GM11168 (cell line): ENCODE measurements around the gene MYO10.
"Not testable (repeated sequence)": the region's sequence is repeated elsewhere in the genome, so short reads cannot be mapped to it uniquely, and the experiment has no call there.

Source experiments
- in situ Hi-C: fragments of 300-500 bp; cut with MboI; formaldehyde crosslinking; loops from one replicate; pipeline ENCODE4 v1.12.0; 2022; ENCODE audit warnings: low sequenced_read_pairs; ENCODE audit not compliant: unreplicated experiment

The MYO10 gene

DNA sequence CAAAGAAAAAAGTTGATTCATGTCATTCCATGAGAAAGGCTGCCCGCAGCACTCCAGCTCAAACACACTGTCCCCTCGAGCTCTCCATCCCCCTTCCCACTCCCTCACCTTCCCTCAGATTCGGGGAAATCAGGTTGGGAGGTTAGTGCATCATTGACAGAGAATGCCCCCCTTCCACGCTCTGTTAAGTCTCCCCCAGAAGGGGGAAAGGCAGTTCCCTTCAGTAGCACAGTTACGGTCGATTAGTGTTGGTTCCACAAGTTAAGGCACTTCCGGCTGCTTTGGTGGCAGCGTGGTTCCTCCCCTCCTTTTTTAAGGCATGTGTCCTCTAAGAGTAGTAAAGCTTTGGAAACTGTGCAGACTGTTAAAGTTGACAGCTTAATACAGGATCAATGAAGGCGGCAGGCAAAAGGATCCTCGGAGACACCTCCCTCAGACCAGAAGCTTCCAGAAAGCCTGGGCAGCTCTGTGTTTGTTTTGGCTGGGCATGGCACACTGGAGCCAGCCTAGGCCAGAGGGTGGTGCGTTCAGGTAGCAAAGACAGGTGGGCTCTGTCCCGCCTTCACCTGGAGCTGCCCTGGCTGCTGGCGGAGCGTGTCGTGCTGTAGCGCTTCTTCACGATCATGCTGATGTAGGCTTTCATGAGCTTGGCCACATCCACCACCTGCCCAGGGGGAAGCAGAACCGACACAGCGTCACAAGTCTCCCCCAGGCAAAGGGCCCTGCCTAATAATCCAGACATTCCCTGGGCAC lies 269.8 kb downstream of the MYO10 start:
- in situ Hi-C loops: no loop called here

- in situ Hi-C loops: no loop called here
Observed at GRCh38 chr5:16665601-16666000, 270.5 kb downstream of the MYO10 start.

DNA sequence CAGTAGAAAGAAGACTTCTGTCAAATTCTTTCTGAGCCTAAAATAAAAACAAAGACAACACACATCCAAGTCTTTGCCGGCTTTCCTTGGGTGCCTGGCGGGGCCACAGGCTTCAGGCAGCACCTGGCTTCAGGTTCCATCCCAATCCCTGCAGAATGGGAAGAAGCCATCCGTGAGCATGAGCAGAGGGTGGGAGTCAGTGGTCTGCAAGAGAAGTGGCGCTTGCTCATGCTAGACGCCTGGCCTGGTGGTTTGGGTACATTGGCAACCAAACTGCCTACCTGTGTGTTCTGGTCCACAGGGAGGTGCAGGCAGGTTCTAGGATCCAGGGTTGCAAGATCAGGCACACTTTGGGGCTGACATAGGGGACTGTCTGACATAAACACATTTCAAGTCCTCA lies 271.7 kb downstream of the MYO10 start:
- in situ Hi-C loops: no loop called here

DNA sequence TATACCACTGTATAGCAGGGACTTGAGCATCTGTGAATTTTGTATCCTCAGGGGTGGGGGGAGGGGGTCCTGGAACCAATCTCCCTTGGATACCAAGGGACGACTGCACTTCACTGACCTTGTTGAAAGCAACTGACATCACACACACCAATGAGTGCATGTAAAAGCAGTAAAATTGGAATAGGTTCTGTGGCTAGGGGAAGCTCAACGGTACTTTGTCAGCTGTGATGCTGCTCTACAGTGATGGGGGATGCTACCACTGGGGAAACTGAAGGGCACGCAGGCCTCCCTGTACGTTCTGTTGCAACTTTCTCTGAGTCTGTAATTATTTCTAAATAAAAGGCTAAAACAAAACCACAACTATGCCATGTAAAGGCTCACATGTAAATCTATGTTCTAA lies 272.2 kb downstream of the MYO10 start:
- in situ Hi-C loops: no loop called here

DNA sequence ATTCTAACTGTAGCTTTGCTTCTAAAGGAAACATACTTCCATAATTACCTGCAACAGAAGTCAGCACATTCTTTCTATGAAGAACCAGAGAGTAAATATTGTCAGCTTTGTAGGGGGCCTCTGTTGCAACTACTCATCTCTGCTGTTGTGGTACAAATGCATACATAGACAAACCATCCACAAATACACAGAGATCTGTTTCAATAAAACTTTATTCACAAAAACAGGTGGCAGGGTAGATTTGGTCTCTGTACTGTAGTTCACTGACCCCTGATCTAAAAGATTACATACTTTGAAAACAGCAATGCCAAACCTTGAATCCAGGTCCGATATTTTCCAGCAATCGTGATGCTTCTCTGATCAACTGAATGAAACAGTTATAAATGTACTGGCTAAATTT lies 274.4 kb downstream of the MYO10 start:
- in situ Hi-C loops: no loop called here

GRCh38 chr5:16660982-16661381 lies 275.1 kb downstream of the MYO10 start:
- in situ Hi-C loops: no loop called here

- in situ Hi-C loops: no loop called here
Observed at GRCh38 chr5:16659536-16659935, 276.6 kb downstream of the MYO10 start.

GRCh38 chr5:16656561-16657191 lies 279.4 kb downstream of the MYO10 start:
- in situ Hi-C loops: no loop called here

GRCh38 chr5:16654647-16655334 lies 281.3 kb downstream of the MYO10 start:
- in situ Hi-C loops: no loop called here

- in situ Hi-C loops: not testable (repeated sequence)
Observed at GRCh38 chr5:16648739-16649138, 287.3 kb downstream of the MYO10 start.

GRCh38 chr5:16644301-16644889 lies 291.7 kb downstream of the MYO10 start:
- in situ Hi-C loops: no loop called here

- in situ Hi-C loops: no loop called here
Observed at GRCh38 chr5:16642867-16643266, 293.2 kb downstream of the MYO10 start.

- in situ Hi-C loops: no loop called here
Observed at GRCh38 chr5:16639206-16639605, 296.9 kb downstream of the MYO10 start.

- in situ Hi-C loops: no loop called here
Observed at GRCh38 chr5:16628376-16628775, 307.7 kb downstream of the MYO10 start.

GRCh38 chr5:16626696-16627264 lies 309.3 kb downstream of the MYO10 start:
- in situ Hi-C loops: no loop called here

DNA sequence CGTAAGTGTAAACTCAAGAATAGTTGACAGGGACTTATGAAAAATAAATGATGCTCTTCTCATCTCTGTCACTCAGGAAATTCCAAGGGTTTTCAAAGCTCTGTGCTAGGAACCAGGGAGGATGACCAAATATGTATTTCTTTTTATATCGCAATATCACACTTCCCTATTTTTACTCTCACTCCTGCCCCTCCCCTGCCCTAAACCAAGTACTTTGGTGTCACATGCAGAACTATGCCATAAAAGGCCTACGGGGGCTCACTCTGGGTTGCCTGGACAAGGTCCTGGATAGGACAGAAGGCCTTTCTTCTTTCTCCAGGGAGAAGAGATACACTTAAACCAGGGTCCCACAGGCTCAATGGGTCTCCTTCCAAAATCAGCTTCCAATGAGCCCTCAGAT lies 311.0 kb downstream of the MYO10 start:
- in situ Hi-C loops: no loop called here

DNA sequence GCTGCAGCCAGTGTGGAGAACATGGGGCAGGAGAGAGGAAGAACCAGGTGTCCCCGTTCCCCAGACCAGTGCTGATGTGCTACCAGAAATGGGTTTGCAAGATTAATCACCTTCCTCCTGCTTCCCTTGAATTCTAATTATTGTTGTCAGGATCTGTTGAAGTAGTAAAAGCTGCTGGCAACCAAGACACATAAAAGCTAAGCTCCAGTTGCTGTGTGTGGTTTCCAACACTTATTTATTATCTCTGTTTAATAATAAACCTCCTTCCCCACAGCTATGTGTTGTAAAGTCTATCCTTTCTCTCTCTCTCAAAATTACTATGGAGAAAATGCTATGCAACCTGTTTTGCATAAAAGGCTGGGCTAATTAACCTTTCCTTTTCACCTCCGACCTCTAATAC lies 317.0 kb downstream of the MYO10 start:
- in situ Hi-C loops: no loop called here

GRCh38 chr5:16618138-16618897 lies 317.8 kb downstream of the MYO10 start:
- in situ Hi-C loops: no loop called here

- in situ Hi-C loops: no loop called here
Observed at GRCh38 chr5:16617274-16617968, 318.7 kb downstream of the MYO10 start.
